IMR-90 (cell line): ENCODE results near the gene SPINK4. TPM values are rescaled to one million over a fixed set of nuclear protein-coding genes. Genes with fewer than 3 reads are reported as not detected.

ENCODE experiments used
- ATAC-seq: fragments of 200-7000 bp; cut with Tn5 transposase; 2 replicates; pipeline ENCODE4 v1.9.1; 2020; ENCODE audit warnings: low read depth, mild to moderate bottlenecking, moderate library complexity
- BruUV-seq: library from RNA; stranded (reverse); fragments of 400-500 nt; replicated peaks from 2 replicates; lab custom pipeline; 2021; lab: Mats Ljungman, UMichigan
- CTCF ChIA-PET: fragments of 300-600 bp; formaldehyde crosslinking; extraction: SDS; loops from one replicate; lab custom pipeline; 2021; ENCODE audit warnings: antibody characterized with exemption; lab: Yijun Ruan, JAX
- POLR2A ChIA-PET: fragments of 300-600 bp; sonication (Branson Sonifier 250); formaldehyde crosslinking; loops from one replicate; lab custom pipeline; 2022; ENCODE audit warnings: antibody characterized with exemption; ENCODE audit not compliant: unreplicated experiment; lab: Charles Lee
- DNase-seq: peaks from one replicate; pipeline ENCODE4 v3.0.0; 2013
- H2AFZ ChIP-seq: replicated peaks from 2 replicates; pipeline ENCODE3; 2013; ENCODE audit warnings: low read length, mild to moderate bottlenecking; ENCODE audit not compliant: poor library complexity
- H2AK5ac ChIP-seq: 2 replicates; pipeline ENCODE4 v1.6.1; 2013; ENCODE audit warnings: low read depth, low read length, inconsistent platforms
- H2AK9ac ChIP-seq: replicated peaks from 2 replicates; pipeline ENCODE3; 2013; ENCODE audit warnings: mild to moderate bottlenecking, low read depth, low read length, moderate library complexity; ENCODE audit not compliant: poor library complexity
- H2BK120ac ChIP-seq: 2 replicates; pipeline ENCODE4 v1.6.1; 2013; ENCODE audit warnings: low read depth, low read length, inconsistent platforms
- H2BK15ac ChIP-seq: 3 replicates; pipeline ENCODE4 v1.6.1; 2013; ENCODE audit warnings: low read depth, low read length, inconsistent platforms
- H2BK20ac ChIP-seq: 2 replicates; pipeline ENCODE4 v1.6.1; 2013; ENCODE audit warnings: low read depth, mild to moderate bottlenecking, inconsistent platforms, low read length, moderate library complexity
- H2BK5ac ChIP-seq: 2 replicates; pipeline ENCODE4 v1.6.1; 2013; ENCODE audit warnings: mild to moderate bottlenecking, low read depth, low read length, inconsistent platforms; ENCODE audit not compliant: poor library complexity, severe bottlenecking
- H3K14ac ChIP-seq: replicated peaks from 2 replicates; pipeline ENCODE4 v1.6.1; 2013; ENCODE audit warnings: low read depth, low read length, inconsistent platforms
- H3K18ac ChIP-seq: 2 replicates; pipeline ENCODE4 v1.6.1; 2013; ENCODE audit warnings: low read depth, low read length, control low read depth
- H3K23ac ChIP-seq: 2 replicates; pipeline ENCODE4 v1.6.1; 2013; ENCODE audit warnings: low read depth, low read length, inconsistent platforms
- H3K27ac ChIP-seq: 2 replicates; pipeline ENCODE4 v1.5.1; 2013; ENCODE audit warnings: mild to moderate bottlenecking, control low read depth, low read length; ENCODE audit not compliant: insufficient read depth
- H3K27me3 ChIP-seq: 2 replicates; pipeline ENCODE4 v1.6.1; 2013; ENCODE audit warnings: low read length; ENCODE audit not compliant: control insufficient read depth, insufficient read depth
- H3K36me3 ChIP-seq: 2 replicates; pipeline ENCODE4 v1.6.1; 2013; ENCODE audit warnings: low read length, mixed read lengths; ENCODE audit not compliant: control insufficient read depth, insufficient read depth
- H3K4ac ChIP-seq: 2 replicates; pipeline ENCODE4 v1.6.1; 2013; ENCODE audit warnings: low read depth, low read length, inconsistent platforms
- H3K4me1 ChIP-seq: 2 replicates; pipeline ENCODE4 v1.6.1; 2013; ENCODE audit warnings: low read length, mixed read lengths; ENCODE audit not compliant: control insufficient read depth, insufficient read depth
- H3K4me2 ChIP-seq: 2 replicates; pipeline ENCODE4 v1.6.1; 2013; ENCODE audit warnings: low read depth, mild to moderate bottlenecking, control low read depth, low read length, moderate library complexity
- H3K4me3 ChIP-seq: 2 replicates; pipeline ENCODE4 v1.5.1; 2013; ENCODE audit warnings: low read depth, mild to moderate bottlenecking, control low read depth, low read length, moderate library complexity; ENCODE audit not compliant: insufficient read depth
- H3K56ac ChIP-seq: 2 replicates; pipeline ENCODE4 v1.6.1; 2013; ENCODE audit warnings: low read length, inconsistent platforms; ENCODE audit not compliant: insufficient read depth; ENCODE audit errors: extremely low read depth
- H3K79me1 ChIP-seq, 2 experiments: 2 replicates each; pipeline ENCODE4 v1.6.1; 2013; ENCODE audit warnings: low read length in 2 of 2, inconsistent platforms in 1 of 2, low read depth in 1 of 2
- H3K9ac ChIP-seq: 2 replicates; pipeline ENCODE4 v1.6.1; 2013; ENCODE audit warnings: low read depth, low read length, control low read depth
- H3K9me1 ChIP-seq: 2 replicates; pipeline ENCODE4 v1.6.1; 2013; ENCODE audit warnings: low read length, inconsistent platforms; ENCODE audit not compliant: insufficient read depth
- H3K9me3 ChIP-seq: 2 replicates; pipeline ENCODE4 v1.6.1; 2013; ENCODE audit warnings: low read length; ENCODE audit not compliant: control insufficient read depth, insufficient read depth
- H4K20me1 ChIP-seq: 2 replicates; pipeline ENCODE4 v1.6.1; 2013; ENCODE audit warnings: low read length, inconsistent platforms; ENCODE audit not compliant: insufficient read depth
- H4K5ac ChIP-seq: 2 replicates; pipeline ENCODE4 v1.6.1; 2013; ENCODE audit warnings: mild to moderate bottlenecking, low read depth, low read length, control low read depth
- H4K8ac ChIP-seq, 2 experiments: 2 replicates each; pipeline ENCODE4 v1.6.1; 2013; ENCODE audit warnings: low read depth in 2 of 2, low read length in 2 of 2, control low read depth in 1 of 2, inconsistent platforms in 1 of 2
- H4K91ac ChIP-seq: 2 replicates; pipeline ENCODE4 v1.6.1; 2013; ENCODE audit warnings: low read depth, low read length, inconsistent platforms; ENCODE audit not compliant: insufficient read depth
- BHLHE40 ChIP-seq: fragments of 150-350 bp; IDR thresholded peaks from 2 replicates; pipeline ENCODE4 v1.6.1; 2016; ENCODE audit warnings: mild to moderate bottlenecking, low read depth, low read length
- CEBPB ChIP-seq: IDR thresholded peaks from 2 replicates; pipeline ENCODE4 v1.6.1; 2012; ENCODE audit warnings: low read depth, low read length, improper control_type of control experiment
- CHD1 ChIP-seq: IDR thresholded peaks from 2 replicates; pipeline ENCODE4 v1.6.1; 2012; ENCODE audit warnings: low read depth, low read length, improper control_type of control experiment
- MAFK ChIP-seq: IDR thresholded peaks from 2 replicates; pipeline ENCODE4 v1.6.1; 2012; ENCODE audit warnings: low read depth, low read length, improper control_type of control experiment
- NFE2L2 ChIP-seq: fragments of 150-350 bp; IDR thresholded peaks from 2 replicates; pipeline ENCODE4 v1.6.1; 2016; ENCODE audit warnings: low read depth, mild to moderate bottlenecking, low read length
- POLR2A ChIP-seq: IDR thresholded peaks from 2 replicates; pipeline ENCODE4 v1.6.1; 2012; ENCODE audit warnings: mild to moderate bottlenecking, low read depth, low read length
- RAD21 ChIP-seq: IDR thresholded peaks from 2 replicates; pipeline ENCODE4 v1.6.1; 2012; ENCODE audit warnings: low read length, improper control_type of control experiment
- RCOR1 ChIP-seq: IDR thresholded peaks from 2 replicates; pipeline ENCODE4 v1.6.1; 2012; ENCODE audit warnings: mild to moderate bottlenecking, low read length, improper control_type of control experiment; ENCODE audit not compliant: insufficient replicate concordance
- RFX5 ChIP-seq: IDR thresholded peaks from 2 replicates; pipeline ENCODE4 v1.8.0; 2012; ENCODE audit warnings: low read depth, mild to moderate bottlenecking, low read length, moderate library complexity
- WGBS, 2 experiments: methylation state at CpG; one replicate each; pipeline versions ENCODE4 v1.1.5 to v1.1.7; 2013; ENCODE audit warnings: missing lambda C conversion rate in 2 of 2; ENCODE audit not compliant: insufficient read length in 1 of 2; ENCODE audit errors: extremely low coverage in 2 of 2; 5-methylcytosine and 5-hydroxymethylcytosine counted together
- dilution Hi-C: fragments of 300-500 bp; cut with HindIII; formaldehyde crosslinking; loops from one replicate; pipeline ENCODE4 v1.14.3; 2018; ENCODE audit warnings: low sequenced_read_pairs; ENCODE audit not compliant: unreplicated experiment
- in situ Hi-C: fragments of 300-500 bp; cut with MboI; formaldehyde crosslinking; loops from 3 replicates; pipeline ENCODE4 v1.14.3; 2019; ENCODE audit warnings: low sequenced_read_pairs, inconsistent platforms, mixed read lengths
- intact Hi-C: fragments of 100-400 bp; cut with micrococcal nuclease; formaldehyde crosslinking; loops from 2 replicates; pipeline ENCODE4 v1.10.0; 2022
- polyA plus RNA-seq, 3 experiments: library from polyadenylated mRNA; depleted of rRNA; stranded (reverse); fragments of >200 nt; gene quantifications; 2 replicates each; pipeline ENCODE4 v1.2.3, GENCODE V29; 2012; ENCODE audit warnings: low replicate concordance in 1 of 3
- total RNA-seq: library from RNA; depleted of rRNA; stranded (reverse); fragments of >200 nt; gene quantifications from 2 replicates; pipeline ENCODE4 v1.2.3, GENCODE V29; 2012
- TF ChIP-seq, protein P1 (sequence below): fragments of 150-350 bp; IDR thresholded peaks from 2 replicates; pipeline ENCODE4 v1.6.1; 2016; ENCODE audit warnings: low read depth, mild to moderate bottlenecking, low read length, moderate library complexity, borderline replicate concordance

The SPINK4 gene
- total and polyA plus RNA-seq, 2 of the 4 experiments (the other 2 are of a cell fraction): not detected

DNA sequence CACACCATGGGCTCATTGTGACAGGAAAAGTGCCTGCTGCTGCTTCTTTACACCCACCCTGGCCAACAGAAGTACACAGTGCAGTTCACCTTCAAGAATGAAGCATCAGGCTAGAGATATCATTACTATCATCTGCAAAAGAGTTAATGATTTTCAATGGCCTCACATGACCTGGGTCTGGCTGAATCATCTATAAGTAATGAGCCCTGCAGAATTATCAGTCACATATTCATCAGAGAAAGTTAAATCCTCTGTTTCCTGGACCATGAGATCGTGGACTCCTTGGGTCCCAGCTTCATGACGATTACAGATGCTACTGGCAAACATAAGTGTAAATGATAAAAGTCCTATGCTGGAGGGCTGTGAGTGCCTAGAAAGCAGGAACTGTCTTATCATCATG lies 16.3 kb downstream of the SPINK4 start:
- Histone ChIP-seq H3K9ac (no peak overlapping the region), H3K4me1 (no peaks in the 10 kb centered on the region), H3K14ac (no peak overlapping the region), H3K4me3 (no peak overlapping the region), H2AK5ac (no peak overlapping the region), H3K79me1 (peaks cover 10 to 25% of the 10 kb centered on the region in 2 experiments), H3K36me3 (peaks cover 55% of the 10 kb centered on the region), H2BK15ac (no peak overlapping the region), H4K5ac (no peak overlapping the region), H2BK5ac (no peak overlapping the region), H2AK9ac (no peak overlapping the region), H3K4ac (no peak overlapping the region), H4K8ac (no peak overlapping the region), H3K9me3 (no peaks in the 10 kb centered on the region), H2BK120ac (no peak overlapping the region), H3K27me3 (no peaks in the 10 kb centered on the region), H4K20me1 (no peaks in the 10 kb centered on the region), H3K4me2 (no peak overlapping the region), H3K27ac (no peak overlapping the region), H3K23ac (no peak overlapping the region), H4K91ac (no peak overlapping the region), H2BK20ac (no peak overlapping the region), H3K9me1 (peaks cover 3% of the 10 kb centered on the region; the same call in 1 of the 2 replicates), H2AFZ (no peak overlapping the region), H3K56ac (no peak overlapping the region), H3K18ac (no peak overlapping the region)
- ATAC-seq: no peak
- no peak for DNase-seq
- intact Hi-C loops (no loop called here), dilution Hi-C loops (no loop called here), in situ Hi-C loops (no loop called here)
- BruUV-seq: no TSS peak
- POLR2A ChIA-PET: no interaction called here
- TF ChIP-seq NFE2L2 (no peak), RAD21 (no peak), POLR2A (no peak), RCOR1 (no peak), CHD1 (no peak), CEBPB (no peak), MAFK (no peak), BHLHE40 (no peak), RFX5 (no peak)
- TF ChIP-seq, protein P1, sequence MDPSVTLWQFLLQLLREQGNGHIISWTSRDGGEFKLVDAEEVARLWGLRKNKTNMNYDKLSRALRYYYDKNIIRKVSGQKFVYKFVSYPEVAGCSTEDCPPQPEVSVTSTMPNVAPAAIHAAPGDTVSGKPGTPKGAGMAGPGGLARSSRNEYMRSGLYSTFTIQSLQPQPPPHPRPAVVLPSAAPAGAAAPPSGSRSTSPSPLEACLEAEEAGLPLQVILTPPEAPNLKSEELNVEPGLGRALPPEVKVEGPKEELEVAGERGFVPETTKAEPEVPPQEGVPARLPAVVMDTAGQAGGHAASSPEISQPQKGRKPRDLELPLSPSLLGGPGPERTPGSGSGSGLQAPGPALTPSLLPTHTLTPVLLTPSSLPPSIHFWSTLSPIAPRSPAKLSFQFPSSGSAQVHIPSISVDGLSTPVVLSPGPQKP: no peak
- CTCF ChIA-PET: no interaction called here
- WGBS, 2 experiments: no CpG with 5 or more reads among the region's 2 CpGs
